Measurements from ENCODE around the gene HIVEP1. TPM values are rescaled to one million over a fixed set of nuclear protein-coding genes. Genes with fewer than 3 reads are reported as not detected.
"Not testable (repeated sequence)": the region's sequence is repeated elsewhere in the genome, so short reads cannot be mapped to it uniquely, and the experiment has no call there.

HIVEP1 gene
- total RNA-seq, 1 donor from 2014 or later = 45.4 TPM

- Histone ChIP-seq H3K36me3 (ENCODE audit: control insufficient read depth, insufficient read depth, low read length) (no peaks in the 10 kb centered on the region), H3K4me3 (ENCODE audit: low read depth, low read length) (no peak overlapping the region), H3K27me3 (ENCODE audit: control insufficient read depth, insufficient read depth, low read length) (no peaks in the 10 kb centered on the region)
- no peak for TF ChIP-seq CTCF (IDR thresholded peaks at IDR 0.05; ENCODE audit: insufficient read depth, low read length, poor library complexity, severe bottlenecking)
- no peak for DNase-seq (ENCODE audit: low read depth)
These were observed 162.8 kb downstream of the HIVEP1 start for GRCh38 chr6:12174878-12175277.

DNA sequence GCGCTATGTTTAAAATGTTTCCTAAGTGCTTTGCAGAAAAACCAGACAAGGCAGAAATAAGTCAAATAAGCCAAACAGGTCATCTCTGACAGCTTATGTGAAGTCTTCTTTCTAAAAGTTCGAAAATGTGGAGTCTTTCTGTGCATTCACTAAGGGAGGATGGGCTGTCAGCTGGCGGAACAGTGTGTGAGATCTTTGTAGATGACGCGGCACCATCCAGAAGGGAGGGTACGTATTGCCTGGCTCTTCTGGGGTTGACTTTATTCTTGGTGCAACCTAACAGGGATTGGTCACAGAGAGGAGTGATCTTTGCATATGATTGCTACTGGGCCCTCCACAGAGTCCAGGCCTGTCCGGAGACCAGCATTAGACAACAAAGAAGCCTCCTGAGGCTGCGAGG, 163.5 kb downstream of the HIVEP1 start:
- no peak for TF ChIP-seq CTCF (IDR thresholded peaks at IDR 0.05; ENCODE audit: insufficient read depth, low read length, poor library complexity, severe bottlenecking)
- no peaks in the 10 kb centered on the region for H3K36me3 ChIP-seq (ENCODE audit: control insufficient read depth, insufficient read depth, low read length)
- H3K4me3 ChIP-seq (ENCODE audit: low read depth, low read length) = no peak overlapping the region
- DNase-seq (ENCODE audit: low read depth) = no peak
- H3K27me3 ChIP-seq (ENCODE audit: control insufficient read depth, insufficient read depth, low read length) = no peaks in the 10 kb centered on the region

- DNase-seq (ENCODE audit: low read depth); H3K36me3 ChIP-seq (ENCODE audit: control insufficient read depth, insufficient read depth, low read length): not testable (repeated sequence)
These were observed 164.7 kb downstream of the HIVEP1 start for GRCh38 chr6:12176782-12177181.

GRCh38 chr6:12178521-12178920, 166.4 kb downstream of the HIVEP1 start:
- no peak for TF ChIP-seq CTCF (IDR thresholded peaks at IDR 0.05; ENCODE audit: insufficient read depth, low read length, poor library complexity, severe bottlenecking)
- Histone ChIP-seq H3K27me3 (ENCODE audit: control insufficient read depth, insufficient read depth, low read length) (no peaks in the 10 kb centered on the region), H3K4me3 (ENCODE audit: low read depth, low read length) (no peak overlapping the region), H3K36me3 (ENCODE audit: control insufficient read depth, insufficient read depth, low read length) (no peaks in the 10 kb centered on the region)
- DNase-seq (ENCODE audit: low read depth) = no peak

More at GRCh38 chr6:12176782-12177181, 164.7 kb downstream of the HIVEP1 start:
- not testable (repeated sequence) for H3K4me3 ChIP-seq (ENCODE audit: low read depth, low read length); H3K27me3 ChIP-seq (ENCODE audit: control insufficient read depth, insufficient read depth, low read length)

DNA sequence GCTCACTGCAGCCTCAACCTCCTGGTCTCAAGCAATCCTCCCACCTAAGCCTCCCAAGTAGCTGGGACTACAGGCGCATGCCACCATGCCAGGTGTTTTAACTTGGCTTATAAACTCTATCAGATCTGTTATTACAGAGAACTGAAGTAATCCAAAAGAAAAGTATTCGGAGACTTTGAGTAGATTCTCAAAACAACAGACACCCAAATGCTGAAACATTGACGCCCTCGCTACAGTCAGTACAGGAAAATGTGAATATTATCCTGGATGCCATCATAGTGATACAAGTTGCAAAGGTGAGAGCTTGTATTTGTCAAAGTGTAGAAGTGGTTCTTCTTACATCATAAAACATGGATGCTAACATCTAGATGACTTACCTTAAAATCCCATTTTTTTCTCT, 169.4 kb downstream of the HIVEP1 start:
- Histone ChIP-seq H3K27me3 (ENCODE audit: control insufficient read depth, insufficient read depth, low read length) (no peaks in the 10 kb centered on the region), H3K36me3 (ENCODE audit: control insufficient read depth, insufficient read depth, low read length) (no peaks in the 10 kb centered on the region), H3K4me3 (ENCODE audit: low read depth, low read length) (no peak overlapping the region)
- no peak for TF ChIP-seq CTCF (IDR thresholded peaks at IDR 0.05; ENCODE audit: insufficient read depth, low read length, poor library complexity, severe bottlenecking)
- DNase-seq (ENCODE audit: low read depth) = no peak

- H3K4me3 ChIP-seq (ENCODE audit: low read depth, low read length) = no peak overlapping the region
- peak; percentile 2 for DNase-seq (ENCODE audit: low read depth)
- H3K36me3 ChIP-seq (ENCODE audit: control insufficient read depth, insufficient read depth, low read length) = no peaks in the 10 kb centered on the region
- no peak for TF ChIP-seq CTCF (IDR thresholded peaks at IDR 0.05; ENCODE audit: insufficient read depth, low read length, poor library complexity, severe bottlenecking)
- H3K27me3 ChIP-seq (ENCODE audit: control insufficient read depth, insufficient read depth, low read length) = no peaks in the 10 kb centered on the region
These were observed 170.6 kb downstream of the HIVEP1 start for GRCh38 chr6:12182676-12183075.
